RWPE1 (cell line): ENCODE measurements around the gene RUNX2.

Experiments used
- CTCF ChIA-PET: fragments of 350-600 bp; sonication (Branson Sonifier 250); formaldehyde crosslinking; extraction: SDS; loops from one replicate; lab custom pipeline; 2021; lab: Yijun Ruan, JAX
- POLR2A ChIA-PET: fragments of 400-600 bp; formaldehyde crosslinking; extraction: SDS; loops from one replicate; lab custom pipeline; 2020; ENCODE audit warnings: antibody characterized with exemption; ENCODE audit not compliant: low non-redundant PET; lab: Yijun Ruan, JAX
- DNase-seq: peaks from one replicate; pipeline ENCODE4 v3.0.0; 2012; ENCODE audit warnings: low spot score
- H3K27ac ChIP-seq: fragments of 450-650 bp; 2 replicates; pipeline ENCODE4 v1.5.1; 2017
- TF ChIP-seq, protein P1 (sequence below): fragments of 450-650 bp; conservative IDR thresholded peaks from 2 replicates; pipeline ENCODE4 v1.5.1; 2017; ENCODE audit warnings: low read depth, mild to moderate bottlenecking

Gene RUNX2

DNA sequence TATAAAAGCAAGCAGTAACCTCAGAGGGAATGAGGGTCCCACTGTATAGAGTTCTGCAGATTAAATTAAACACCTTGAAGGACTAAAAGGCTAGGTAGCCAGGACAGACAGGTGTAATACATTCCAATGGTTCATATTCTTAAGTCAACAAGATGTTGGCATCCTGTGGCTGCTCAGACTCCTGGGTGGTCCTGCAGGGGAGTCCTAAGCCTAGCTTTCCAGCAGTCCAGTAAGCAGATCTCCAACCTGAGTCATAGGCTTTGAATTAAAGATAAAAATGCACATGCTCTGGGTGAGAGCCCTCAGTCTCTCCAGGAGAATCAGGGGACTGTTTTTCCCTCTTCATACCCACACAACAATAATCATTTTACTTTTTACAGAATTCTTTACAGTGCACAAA, 356.9 kb downstream of the RUNX2 start:
- TF ChIP-seq, protein P1, sequence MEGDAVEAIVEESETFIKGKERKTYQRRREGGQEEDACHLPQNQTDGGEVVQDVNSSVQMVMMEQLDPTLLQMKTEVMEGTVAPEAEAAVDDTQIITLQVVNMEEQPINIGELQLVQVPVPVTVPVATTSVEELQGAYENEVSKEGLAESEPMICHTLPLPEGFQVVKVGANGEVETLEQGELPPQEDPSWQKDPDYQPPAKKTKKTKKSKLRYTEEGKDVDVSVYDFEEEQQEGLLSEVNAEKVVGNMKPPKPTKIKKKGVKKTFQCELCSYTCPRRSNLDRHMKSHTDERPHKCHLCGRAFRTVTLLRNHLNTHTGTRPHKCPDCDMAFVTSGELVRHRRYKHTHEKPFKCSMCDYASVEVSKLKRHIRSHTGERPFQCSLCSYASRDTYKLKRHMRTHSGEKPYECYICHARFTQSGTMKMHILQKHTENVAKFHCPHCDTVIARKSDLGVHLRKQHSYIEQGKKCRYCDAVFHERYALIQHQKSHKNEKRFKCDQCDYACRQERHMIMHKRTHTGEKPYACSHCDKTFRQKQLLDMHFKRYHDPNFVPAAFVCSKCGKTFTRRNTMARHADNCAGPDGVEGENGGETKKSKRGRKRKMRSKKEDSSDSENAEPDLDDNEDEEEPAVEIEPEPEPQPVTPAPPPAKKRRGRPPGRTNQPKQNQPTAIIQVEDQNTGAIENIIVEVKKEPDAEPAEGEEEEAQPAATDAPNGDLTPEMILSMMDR = no peak
- POLR2A ChIA-PET = no interaction called here
- H3K27ac ChIP-seq = no peak overlapping the region
- CTCF ChIA-PET = no interaction called here
- DNase-seq = no peak

DNA sequence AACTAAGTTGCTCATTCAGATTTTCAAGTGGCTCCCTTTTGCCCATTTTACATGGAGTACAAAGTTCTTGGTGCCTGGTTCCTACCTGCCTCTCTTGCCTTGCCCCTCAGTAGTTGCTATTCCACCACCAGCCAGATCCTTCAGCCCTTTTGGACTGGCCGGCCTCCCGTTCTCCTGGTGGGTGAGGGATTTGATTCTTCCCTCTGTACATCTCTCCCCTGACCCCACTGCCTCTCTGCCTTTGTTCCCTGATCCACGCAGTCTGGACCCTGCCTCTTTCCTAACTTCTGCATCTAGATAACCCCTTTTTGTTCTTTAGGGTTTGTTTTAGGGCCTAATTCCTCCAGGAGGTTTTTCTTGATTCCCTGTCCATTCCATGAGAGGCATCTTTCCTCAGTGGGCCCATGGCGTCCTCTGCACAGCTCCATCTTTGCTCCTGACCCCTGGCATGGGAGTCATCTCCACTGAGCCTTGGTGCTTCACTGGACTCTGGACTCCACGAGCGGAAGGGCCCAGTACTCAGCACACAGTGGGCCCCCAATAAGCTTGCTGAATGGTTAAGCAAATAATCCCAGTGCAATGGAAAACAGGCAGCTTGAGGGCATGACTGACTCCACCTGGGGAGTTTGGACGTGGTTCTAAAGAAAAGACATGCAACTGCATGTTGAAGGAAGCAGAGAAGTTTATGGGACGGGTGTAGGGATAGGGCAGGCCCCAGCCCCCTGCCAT, 358.9 kb downstream of the RUNX2 start:
- CTCF ChIA-PET = no interaction called here

GRCh38 chr6:45687570-45687969, 359.4 kb downstream of the RUNX2 start:
- H3K27ac ChIP-seq = no peak overlapping the region
- ChIA-PET CTCF (no interaction called here), POLR2A (no interaction called here)
- TF ChIP-seq, protein P1 = no peak
- no peak for DNase-seq

More for the DNA sequence above, 358.9 kb downstream of the RUNX2 start:
- H3K27ac ChIP-seq = no peak overlapping the region
- no peak for DNase-seq
- TF ChIP-seq, protein P1 = no peak
- POLR2A ChIA-PET = no interaction called here

DNA sequence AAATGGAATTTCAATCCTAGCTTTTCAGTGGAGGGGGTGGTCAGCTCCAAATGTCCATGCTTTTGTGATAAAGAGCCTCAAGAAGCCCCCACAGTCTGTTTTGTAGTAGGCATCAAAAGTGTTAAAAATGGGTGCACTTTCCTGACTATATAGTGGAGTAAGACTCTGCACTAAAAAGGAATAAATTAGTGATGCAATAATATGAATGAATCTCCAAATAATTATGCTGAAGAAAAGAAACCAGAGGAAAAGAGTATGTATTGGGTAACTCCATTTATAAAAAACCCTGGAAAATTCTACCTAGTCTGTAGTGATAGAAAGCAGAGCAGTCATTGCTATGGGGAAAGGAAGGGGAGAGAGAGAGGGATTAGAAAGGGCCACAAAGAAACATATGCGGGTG, 360.1 kb downstream of the RUNX2 start:
- ChIA-PET POLR2A (no interaction called here), CTCF (no interaction called here)
- TF ChIP-seq, protein P1 = no peak
- no peak overlapping the region for H3K27ac ChIP-seq
- no peak for DNase-seq

GRCh38 chr6:45689926-45690615, 361.9 kb downstream of the RUNX2 start:
- POLR2A ChIA-PET = no interaction called here
- H3K27ac ChIP-seq = no peak overlapping the region
- CTCF ChIA-PET = interaction anchor here (0.6 to 1.0 kb wide), 3 partner anchors 25 to 1770 kb away, joined by 3 to 6 read pairs (median 3); no protein-coding TSS in a partner anchor
- DNase-seq = no peak
- TF ChIP-seq, protein P1 = no peak

DNA sequence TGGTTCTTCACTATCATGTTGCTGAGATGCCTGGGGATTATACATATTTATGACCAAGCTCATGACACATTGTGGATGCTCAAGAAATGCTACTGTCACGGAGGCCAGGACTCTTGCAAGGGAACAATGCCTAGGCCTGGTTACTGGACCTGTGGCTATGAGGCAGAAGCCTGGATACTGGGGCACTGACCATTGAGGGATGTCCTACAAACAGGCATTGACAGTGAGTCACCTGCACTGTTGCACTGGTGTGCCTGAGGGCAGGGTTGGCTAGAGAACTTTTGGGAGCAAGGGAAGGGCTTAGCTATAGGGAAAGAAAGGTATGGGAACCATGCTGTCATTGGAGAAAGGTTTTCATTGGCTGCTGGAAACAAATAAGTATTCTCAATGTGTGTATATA, 362.7 kb downstream of the RUNX2 start:
- POLR2A ChIA-PET = no interaction called here

More for the DNA sequence above, 362.7 kb downstream of the RUNX2 start:
- CTCF ChIA-PET = interaction anchor here (0.5 to 1.0 kb wide), 2 partner anchors 12 to 24 kb away, joined by 5 to 6 read pairs; no protein-coding TSS in a partner anchor
- no peak overlapping the region for H3K27ac ChIP-seq
- DNase-seq = peak; percentile 34
- TF ChIP-seq, protein P1 = no peak
